Right ventricle myocardium superior (tissue), 1 donor: ENCODE data around the gene PARP12. TPM values are rescaled to one million over a fixed set of nuclear protein-coding genes. Genes with fewer than 3 reads are reported as not detected.

Source experiments
- ATAC-seq: fragments of 200-7000 bp; cut with Tn5 transposase; one replicate; pipeline ENCODE4 v1.9.1; 2020; ENCODE audit warnings: mild to moderate bottlenecking; ENCODE audit not compliant: poor library complexity
- DNase-seq: peaks from one replicate; pipeline ENCODE4 v3.0.0-alpha.2; 2020
- intact Hi-C: fragments of 100-400 bp; cut with DNase I; formaldehyde crosslinking; loops from one replicate; pipeline ENCODE4 v1.11.2; 2022
- total RNA-seq: library from RNA; stranded (reverse); fragmentation: NEBNext Ultra II Directional; extraction: Animal tissue kit (Norgen Biotek cat#: 25700); gene quantifications from one replicate; pipeline ENCODE4 v1.2.1, GENCODE V29; 2021
- donor health status: DM: no; HTN: yes; CAD: no; lungs with severe emphysema.

The PARP12 gene
- total RNA-seq, 1 donor from 2014 or later: 10.5 TPM

- DNase-seq (no peak), ATAC-seq (no peak)
- intact Hi-C loops: loop anchor here (5.0 kb wide), 3 partner anchors 227 to 502 kb away; partner anchors contain the start of gene HIPK2
These were observed 58.1 kb downstream of the PARP12 start for GRCh38 chr7:140004672-140005071.

GRCh38 chr7:140003913-140004382, 58.8 kb downstream of the PARP12 start:
- intact Hi-C loops: loop anchor here (2.0 to 5.0 kb wide), 4 partner anchors 227 to 502 kb away; partner anchors contain the start of gene HIPK2
- DNase-seq (no peak), ATAC-seq (no peak)

- ATAC-seq (no peak), DNase-seq (no peak)
- intact Hi-C loops: loop anchor here (5.0 kb wide), 3 partner anchors 223 to 498 kb away; partner anchors contain the start of gene HIPK2
These were observed 62.0 kb downstream of the PARP12 start for GRCh38 chr7:140000666-140001268.

- ATAC-seq: no peak
- intact Hi-C loops: no loop called here
- DNase-seq: no peak
These were observed 63.2 kb downstream of the PARP12 start for GRCh38 chr7:139999516-139999915.

- intact Hi-C loops: no loop called here
- ATAC-seq (no peak), DNase-seq (no peak)
These were observed 64.2 kb downstream of the PARP12 start for GRCh38 chr7:139998572-139998971.

GRCh38 chr7:139995017-139995915, 67.5 kb downstream of the PARP12 start:
- ATAC-seq (peak; percentile 86), DNase-seq (peak; percentile 64)
- intact Hi-C loops: no loop called here

GRCh38 chr7:139994356-139994755, 68.4 kb downstream of the PARP12 start:
- intact Hi-C loops: no loop called here
- no peak for DNase-seq
- ATAC-seq: no peak

GRCh38 chr7:139993592-139993991, 69.2 kb downstream of the PARP12 start:
- DNase-seq: no peak
- intact Hi-C loops: no loop called here
- ATAC-seq: no peak

- intact Hi-C loops: no loop called here
- no peak for DNase-seq
- no peak for ATAC-seq
These were observed 69.6 kb downstream of the PARP12 start for GRCh38 chr7:139993169-139993568.

- intact Hi-C loops: no loop called here
- no peak for ATAC-seq
These were observed 70.3 kb downstream of the PARP12 start for GRCh38 chr7:139992353-139993044.

GRCh38 chr7:139991911-139992310, 70.8 kb downstream of the PARP12 start:
- intact Hi-C loops: no loop called here
- DNase-seq (no peak), ATAC-seq (no peak)

More at GRCh38 chr7:139992353-139993044, 70.3 kb downstream of the PARP12 start:
- DNase-seq: no peak

- intact Hi-C loops: no loop called here
- no peak for ATAC-seq
These were observed 71.5 kb downstream of the PARP12 start for GRCh38 chr7:139991269-139991666.

GRCh38 chr7:139990571-139991268, 72.0 kb downstream of the PARP12 start:
- ATAC-seq: no peak
- DNase-seq: no peak
- intact Hi-C loops: no loop called here

More at GRCh38 chr7:139991269-139991666, 71.5 kb downstream of the PARP12 start:
- no peak for DNase-seq

GRCh38 chr7:139990142-139990535, 72.6 kb downstream of the PARP12 start:
- intact Hi-C loops: no loop called here
- no peak for DNase-seq
- ATAC-seq: no peak

- DNase-seq (no peak), ATAC-seq (no peak)
- intact Hi-C loops: no loop called here
These were observed 73.2 kb downstream of the PARP12 start for GRCh38 chr7:139989366-139990141.

GRCh38 chr7:139987691-139988516, 74.8 kb downstream of the PARP12 start:
- DNase-seq (no peak), ATAC-seq (no peak)
- intact Hi-C loops: no loop called here

GRCh38 chr7:139985811-139986210, 76.9 kb downstream of the PARP12 start:
- ATAC-seq (no peak), DNase-seq (no peak)
- intact Hi-C loops: no loop called here
